ENCODE results near the gene IQSEC1. TPM values are rescaled to one million over a fixed set of nuclear protein-coding genes. Genes with fewer than 3 reads are reported as not detected.

IQSEC1 gene
- polyA plus RNA-seq, 1 experiment: 4.8 TPM

DNA sequence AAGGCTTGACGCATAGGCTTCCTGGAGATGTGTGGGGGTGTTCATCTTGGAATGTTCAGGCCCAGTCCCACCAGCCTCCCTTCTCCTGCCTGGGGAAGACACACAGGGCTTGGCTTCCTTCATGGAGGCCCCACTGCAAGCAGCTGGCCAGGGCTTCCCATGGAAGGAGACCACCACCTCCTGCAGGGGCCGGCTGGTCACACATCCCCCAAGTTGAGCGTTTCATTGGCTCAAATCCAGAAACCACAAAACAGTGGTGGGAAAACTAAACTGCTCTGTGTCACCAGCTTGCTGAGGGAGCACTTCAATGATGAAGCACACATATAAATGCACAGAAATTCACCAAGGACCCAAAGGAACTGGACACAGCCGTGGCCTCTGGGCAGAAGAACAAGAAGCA is 8.3 kb downstream of the IQSEC1 start:
- ChIA-PET CTCF (interaction anchor here (1.4 kb wide), 1 partner anchor 27 kb away, joined by 8 read pairs; no protein-coding TSS in a partner anchor), POLR2A (no interaction called here)

DNA sequence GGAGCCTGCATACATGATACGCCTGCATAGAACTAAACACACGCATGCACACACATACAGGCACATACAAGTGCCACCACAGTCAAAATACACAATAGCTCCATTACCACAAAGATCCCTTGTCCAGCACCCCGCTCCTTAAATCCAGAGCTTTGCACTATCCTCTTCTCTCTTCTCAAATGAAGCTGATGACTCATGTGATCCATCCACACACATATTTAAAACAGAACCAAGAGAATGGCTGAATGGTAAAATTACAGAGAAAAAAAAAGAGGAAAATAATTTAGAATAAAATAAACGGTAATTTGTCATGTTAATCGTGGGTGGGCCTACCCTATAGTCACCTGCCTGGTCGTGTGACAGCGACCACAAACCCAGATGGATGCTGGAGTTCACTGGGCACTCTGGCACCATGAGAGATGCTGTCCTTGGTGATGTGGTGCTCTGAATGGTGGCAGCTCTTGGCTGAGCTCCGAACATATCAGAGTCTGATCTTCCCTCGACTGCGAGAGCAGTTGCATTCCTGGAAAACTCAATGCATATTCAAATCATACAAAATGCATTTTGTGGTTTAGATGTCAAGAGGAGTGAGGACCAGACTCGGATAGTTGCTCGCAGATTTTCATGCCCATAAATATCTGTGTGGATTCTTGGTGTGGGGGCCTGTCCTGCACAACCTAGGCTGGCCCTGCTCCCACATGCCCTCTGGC is 8.9 kb downstream of the IQSEC1 start:
- H3K36me3 ChIP-seq (ENCODE audit: control insufficient read depth, insufficient read depth, low read length): no peaks in the 10 kb centered on the region
- ChIA-PET CTCF (interaction anchor here (1.4 kb wide), 1 partner anchor 28 kb away, joined by 8 read pairs; no protein-coding TSS in a partner anchor), POLR2A (interaction anchor here (0.7 kb wide), 1 partner anchor 9 kb away, joined by 4 read pairs; no protein-coding TSS in a partner anchor)
- H3K4me3 ChIP-seq (ENCODE audit: low read depth, low read length): no peak overlapping the region
- DNase-seq (ENCODE audit: low read depth): no peak
- TF ChIP-seq, protein P1, sequence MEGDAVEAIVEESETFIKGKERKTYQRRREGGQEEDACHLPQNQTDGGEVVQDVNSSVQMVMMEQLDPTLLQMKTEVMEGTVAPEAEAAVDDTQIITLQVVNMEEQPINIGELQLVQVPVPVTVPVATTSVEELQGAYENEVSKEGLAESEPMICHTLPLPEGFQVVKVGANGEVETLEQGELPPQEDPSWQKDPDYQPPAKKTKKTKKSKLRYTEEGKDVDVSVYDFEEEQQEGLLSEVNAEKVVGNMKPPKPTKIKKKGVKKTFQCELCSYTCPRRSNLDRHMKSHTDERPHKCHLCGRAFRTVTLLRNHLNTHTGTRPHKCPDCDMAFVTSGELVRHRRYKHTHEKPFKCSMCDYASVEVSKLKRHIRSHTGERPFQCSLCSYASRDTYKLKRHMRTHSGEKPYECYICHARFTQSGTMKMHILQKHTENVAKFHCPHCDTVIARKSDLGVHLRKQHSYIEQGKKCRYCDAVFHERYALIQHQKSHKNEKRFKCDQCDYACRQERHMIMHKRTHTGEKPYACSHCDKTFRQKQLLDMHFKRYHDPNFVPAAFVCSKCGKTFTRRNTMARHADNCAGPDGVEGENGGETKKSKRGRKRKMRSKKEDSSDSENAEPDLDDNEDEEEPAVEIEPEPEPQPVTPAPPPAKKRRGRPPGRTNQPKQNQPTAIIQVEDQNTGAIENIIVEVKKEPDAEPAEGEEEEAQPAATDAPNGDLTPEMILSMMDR (IDR thresholded peaks at IDR 0.05; ENCODE audit: insufficient read depth, low read depth, low read length): no peak
- H3K27me3 ChIP-seq (ENCODE audit: control insufficient read depth, insufficient read depth, low read length): 0 out of 2 replicates have a peak, but pooled peaks cover 3% of the 10 kb centered on the region

More for the DNA sequence above, 8.3 kb downstream of the IQSEC1 start:
- TF ChIP-seq, protein P1 (IDR thresholded peaks at IDR 0.05; ENCODE audit: insufficient read depth, low read depth, low read length): no peak
- H3K4me3 ChIP-seq (ENCODE audit: low read depth, low read length): no peak overlapping the region
- H3K27me3 ChIP-seq (ENCODE audit: control insufficient read depth, insufficient read depth, low read length): 0 out of 2 replicates have a peak, but pooled peaks cover 3% of the 10 kb centered on the region
- no peaks in the 10 kb centered on the region for H3K36me3 ChIP-seq (ENCODE audit: control insufficient read depth, insufficient read depth, low read length)
- DNase-seq (ENCODE audit: low read depth): no peak

DNA sequence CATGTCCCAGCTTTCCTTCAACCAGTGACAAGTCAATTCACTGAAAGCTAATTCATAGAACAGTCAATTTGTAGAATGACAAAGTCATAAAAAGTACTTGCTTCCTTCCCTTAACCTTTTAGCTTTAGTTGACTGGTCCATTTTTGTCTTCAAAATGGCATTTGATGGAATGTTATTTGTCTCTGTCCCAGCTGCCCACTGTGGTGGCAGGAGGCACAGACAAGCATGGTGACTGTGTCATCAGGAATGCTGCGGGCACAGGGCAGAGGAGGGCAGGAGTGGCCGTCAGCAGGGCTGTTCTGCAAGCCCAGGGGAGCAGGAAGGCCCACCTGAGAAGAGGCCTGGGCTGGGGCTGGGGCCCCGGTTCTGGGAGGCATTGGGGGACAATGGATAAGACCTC is 10.0 kb downstream of the IQSEC1 start:
- no peaks in the 10 kb centered on the region for H3K36me3 ChIP-seq (ENCODE audit: control insufficient read depth, insufficient read depth, low read length)
- CTCF ChIA-PET: no interaction called here
- DNase-seq (ENCODE audit: low read depth): no peak
- H3K27me3 ChIP-seq (ENCODE audit: control insufficient read depth, insufficient read depth, low read length): 0 out of 2 replicates have a peak, but pooled peaks cover 3% of the 10 kb centered on the region
- H3K4me3 ChIP-seq (ENCODE audit: low read depth, low read length): no peak overlapping the region
- TF ChIP-seq, protein P1 (IDR thresholded peaks at IDR 0.05; ENCODE audit: insufficient read depth, low read depth, low read length): no peak
- POLR2A ChIA-PET: no interaction called here

DNA sequence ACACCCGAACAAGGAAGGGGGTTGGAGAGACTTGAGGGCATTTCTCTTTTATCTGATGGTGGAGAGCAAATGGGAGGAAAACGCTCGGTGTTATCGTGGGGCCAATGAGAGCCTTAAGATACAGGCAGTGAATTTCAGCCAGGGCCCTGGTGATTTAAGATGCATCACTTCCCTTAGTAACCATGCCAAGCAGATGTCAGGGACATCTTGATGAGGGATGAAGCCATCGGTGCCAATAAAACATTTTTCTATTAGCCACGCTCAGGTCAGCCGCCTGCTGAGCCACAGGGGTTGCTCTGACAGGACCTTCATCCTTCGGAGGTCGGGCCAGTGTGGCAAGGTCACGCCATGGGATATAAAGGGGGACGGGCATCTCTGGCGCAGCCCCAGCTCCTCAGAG is 10.6 kb downstream of the IQSEC1 start:
- TF ChIP-seq, protein P1 (IDR thresholded peaks at IDR 0.05; ENCODE audit: insufficient read depth, low read depth, low read length): no peak
- Histone ChIP-seq H3K36me3 (ENCODE audit: control insufficient read depth, insufficient read depth, low read length) (no peaks in the 10 kb centered on the region), H3K27me3 (ENCODE audit: control insufficient read depth, insufficient read depth, low read length) (0 out of 2 replicates have a peak, but pooled peaks cover 3% of the 10 kb centered on the region), H3K4me3 (ENCODE audit: low read depth, low read length) (no peak overlapping the region)
- no peak for DNase-seq (ENCODE audit: low read depth)
- ChIA-PET POLR2A (no interaction called here), CTCF (no interaction called here)

DNA sequence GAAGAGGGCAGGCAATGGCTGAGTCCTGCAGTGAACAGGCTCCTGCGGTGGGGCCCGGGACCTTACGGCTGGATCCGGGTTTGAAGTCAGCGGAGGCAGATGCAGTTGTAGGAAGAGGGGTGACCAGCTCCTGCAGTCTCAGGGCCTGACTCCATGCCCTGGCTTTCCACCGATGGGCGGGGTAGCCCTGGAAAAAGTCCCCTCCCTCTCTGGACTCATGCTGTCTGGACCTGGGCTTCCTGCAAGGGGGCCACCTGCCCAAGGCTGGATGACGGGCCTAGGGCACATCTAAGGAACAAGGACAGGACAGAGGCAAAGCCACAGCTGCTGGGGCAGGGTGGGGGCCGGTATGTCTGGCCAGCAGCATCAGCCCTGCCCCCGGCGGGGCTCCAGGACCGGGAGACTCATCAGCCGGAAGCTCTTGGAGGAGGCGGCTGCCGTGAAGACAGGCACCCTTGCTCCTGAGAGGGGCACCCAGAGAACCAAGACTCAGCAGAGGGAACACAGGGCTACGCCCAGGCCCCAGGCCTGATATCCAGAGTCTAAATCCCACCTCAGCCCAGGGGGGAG is 12.8 kb downstream of the IQSEC1 start:
- ChIA-PET POLR2A (no interaction called here), CTCF (no interaction called here)
- TF ChIP-seq, protein P1 (IDR thresholded peaks at IDR 0.05; ENCODE audit: insufficient read depth, low read depth, low read length): no peak
- Histone ChIP-seq H3K27me3 (ENCODE audit: control insufficient read depth, insufficient read depth, low read length) (0 out of 2 replicates have a peak, but pooled peaks cover 3% of the 10 kb centered on the region), H3K4me3 (ENCODE audit: low read depth, low read length) (no peak overlapping the region), H3K36me3 (ENCODE audit: control insufficient read depth, insufficient read depth, low read length) (no peaks in the 10 kb centered on the region)
- DNase-seq (ENCODE audit: low read depth): no peak

All from BJ (cell line).